H9 (cell line): ENCODE data around the gene STAT1. TPM values are rescaled to one million over a fixed set of nuclear protein-coding genes. Genes with fewer than 3 reads are reported as not detected.

ENCODE experiments used
- DNase-seq: peaks from one replicate; pipeline ENCODE4 v3.0.0-alpha.2; 2017
- H2AFZ ChIP-seq: one replicate; pipeline ENCODE4 v1.6.1; 2013; ENCODE audit warnings: mild to moderate bottlenecking, low read length, control low read depth, moderate library complexity
- H2AK5ac ChIP-seq: 2 replicates; pipeline ENCODE4 v1.6.1; 2013; ENCODE audit warnings: low read length, control low read depth, mixed read lengths; ENCODE audit not compliant: insufficient read length
- H2BK120ac ChIP-seq: one replicate; pipeline ENCODE4 v1.6.1; 2013; ENCODE audit warnings: low read depth, mild to moderate bottlenecking, low read length, control low read depth, inconsistent platforms; ENCODE audit not compliant: poor library complexity, severe bottlenecking
- H2BK12ac ChIP-seq: 2 replicates; pipeline ENCODE4 v1.6.1; 2013; ENCODE audit warnings: low read length, control low read depth, mixed read lengths, low read depth; ENCODE audit not compliant: insufficient read length
- H2BK15ac ChIP-seq: 2 replicates; pipeline ENCODE4 v1.6.1; 2013; ENCODE audit warnings: low read depth, low read length, control low read depth
- H2BK20ac ChIP-seq: one replicate; pipeline ENCODE4 v1.6.1; 2013; ENCODE audit warnings: low read depth, mild to moderate bottlenecking, low read length, control low read depth, inconsistent platforms; ENCODE audit not compliant: poor library complexity, severe bottlenecking
- H2BK5ac ChIP-seq: 2 replicates; pipeline ENCODE4 v1.6.1; 2013; ENCODE audit warnings: low read length, control low read depth, mixed read lengths; ENCODE audit not compliant: insufficient read length
- H3K14ac ChIP-seq: 2 replicates; pipeline ENCODE4 v1.6.1; 2013; ENCODE audit warnings: low read length, control low read depth; ENCODE audit not compliant: insufficient read depth
- H3K18ac ChIP-seq: 2 replicates; pipeline ENCODE4 v1.6.1; 2013; ENCODE audit warnings: low read depth, mild to moderate bottlenecking, mixed read lengths, low read length, control low read depth; ENCODE audit not compliant: insufficient read length
- H3K23ac ChIP-seq: 2 replicates; pipeline ENCODE4 v1.6.1; 2013; ENCODE audit warnings: low read length, control low read depth, mixed read lengths, low read depth; ENCODE audit not compliant: insufficient read length
- H3K23me2 ChIP-seq: 2 replicates; pipeline ENCODE4 v1.6.1; 2013; ENCODE audit warnings: low read depth, mild to moderate bottlenecking, mixed read lengths, low read length, control low read depth; ENCODE audit not compliant: insufficient read length, poor library complexity, severe bottlenecking
- H3K27ac ChIP-seq: 2 replicates; pipeline ENCODE4 v1.5.1; 2013; ENCODE audit warnings: low read length, control low read depth, mixed read lengths, low read depth; ENCODE audit not compliant: insufficient read length
- H3K27me3 ChIP-seq: 2 replicates; pipeline ENCODE4 v1.6.1; 2013; ENCODE audit warnings: low read length, control low read depth, inconsistent platforms; ENCODE audit not compliant: insufficient read depth
- H3K4ac ChIP-seq: 2 replicates; pipeline ENCODE4 v1.6.1; 2013; ENCODE audit warnings: low read depth, mild to moderate bottlenecking, control low read depth, inconsistent platforms, low read length, moderate library complexity
- H3K4me1 ChIP-seq: 2 replicates; pipeline ENCODE4 v1.6.1; 2013; ENCODE audit warnings: low read length, control low read depth, inconsistent platforms; ENCODE audit not compliant: insufficient read depth
- H3K4me2 ChIP-seq: 2 replicates; pipeline ENCODE4 v1.6.1; 2013; ENCODE audit warnings: low read length, control low read depth, mixed read lengths; ENCODE audit not compliant: insufficient read length, insufficient read depth
- H3K56ac ChIP-seq: 2 replicates; pipeline ENCODE4 v1.6.1; 2013; ENCODE audit warnings: low read depth, mild to moderate bottlenecking, mixed read lengths, low read length, control low read depth; ENCODE audit not compliant: insufficient read length
- H3K79me1 ChIP-seq: 2 replicates; pipeline ENCODE4 v1.6.1; 2013; ENCODE audit warnings: low read depth, mild to moderate bottlenecking, moderate library complexity, low read length, control low read depth, inconsistent platforms; ENCODE audit not compliant: insufficient read depth, poor library complexity, severe bottlenecking
- H3K79me2 ChIP-seq: 2 replicates; pipeline ENCODE4 v1.6.1; 2013; ENCODE audit warnings: low read length, control low read depth, inconsistent platforms; ENCODE audit not compliant: insufficient read depth
- H3K9ac ChIP-seq: 2 replicates; pipeline ENCODE4 v1.6.1; 2013; ENCODE audit warnings: low read length, control low read depth, mixed read lengths; ENCODE audit not compliant: insufficient read length; ENCODE audit errors: extremely low read depth
- H3K9me3 ChIP-seq: one replicate; pipeline ENCODE4 v1.6.1; 2013; ENCODE audit warnings: low read depth, low read length, inconsistent platforms; ENCODE audit not compliant: control insufficient read depth
- H3T11ph ChIP-seq: one replicate; pipeline ENCODE4 v1.6.1; 2013; ENCODE audit warnings: mild to moderate bottlenecking, low read length, control low read depth, inconsistent platforms
- H4K20me1 ChIP-seq: one replicate; pipeline ENCODE4 v1.6.1; 2013; ENCODE audit not compliant: control insufficient read depth, insufficient read length, insufficient read depth
- H4K5ac ChIP-seq: 2 replicates; pipeline ENCODE4 v1.6.1; 2013; ENCODE audit warnings: low read depth, mild to moderate bottlenecking, mixed read lengths, low read length, control low read depth; ENCODE audit not compliant: insufficient read length
- H4K8ac ChIP-seq: replicated peaks from 2 replicates; pipeline ENCODE4 v1.6.1; 2013; ENCODE audit warnings: low read length, control low read depth, mixed read lengths, low read depth; ENCODE audit not compliant: insufficient read length
- H4K91ac ChIP-seq: 2 replicates; pipeline ENCODE4 v1.6.1; 2013; ENCODE audit warnings: low read depth, mild to moderate bottlenecking, moderate library complexity, mixed read lengths, low read length, control low read depth; ENCODE audit not compliant: insufficient read length
- H3K27ac Mint-ChIP-seq, 3 experiments: 2 replicates in 2 of 3; 3 replicates in 1 of 3; pipeline ENCODE4 v1.8.0; 2020 to 2021; ENCODE audit warnings: mixed read lengths in 3 of 3, mild to moderate bottlenecking in 1 of 3, moderate library complexity in 1 of 3
- H3K27me3 Mint-ChIP-seq: 2 replicates; pipeline ENCODE4 v1.8.0; 2021; ENCODE audit warnings: low read depth, mild to moderate bottlenecking, moderate library complexity, mixed read lengths
- H3K36me3 Mint-ChIP-seq, 3 experiments: 2 replicates in 2 of 3; 3 replicates in 1 of 3; pipeline ENCODE4 v1.8.0; 2020 to 2021; ENCODE audit warnings: low read depth in 3 of 3, mixed read lengths in 3 of 3; ENCODE audit not compliant: insufficient read depth in 1 of 3
- H3K4me1 Mint-ChIP-seq, 2 experiments: 2 replicates each; pipeline ENCODE4 v1.8.0; 2020; ENCODE audit warnings: mixed read lengths in 2 of 2
- H3K4me3 Mint-ChIP-seq, 2 experiments: 2 replicates in 1 of 2; 3 replicates in 1 of 2; pipeline ENCODE4 v1.8.0; 2020 to 2021; ENCODE audit warnings: mild to moderate bottlenecking in 2 of 2, mixed read lengths in 2 of 2, moderate library complexity in 1 of 2
- H3K9me3 Mint-ChIP-seq, 2 experiments: 2 replicates in 1 of 2; 3 replicates in 1 of 2; pipeline ENCODE4 v1.8.0; 2020; ENCODE audit warnings: mild to moderate bottlenecking in 2 of 2, mixed read lengths in 2 of 2, moderate library complexity in 1 of 2
- WGBS: extraction: QIAGEN DNeasy Blood & Tissue Kit; methylation state at CpG from one replicate; pipeline ENCODE4 v1.1.7; 2013; ENCODE audit warnings: missing lambda C conversion rate, low lambda C conversion rate, mixed read lengths; ENCODE audit not compliant: insufficient read length; ENCODE audit errors: extremely low coverage; 5-methylcytosine and 5-hydroxymethylcytosine counted together
- total RNA-seq: library from RNA; stranded (reverse); gene quantifications from 2 replicates; pipeline ENCODE4 v1.2.1, GENCODE V29; 2021
- TF ChIP-seq, protein P1 (sequence below): fragments of 200-600 bp; sonication (generic); conservative IDR thresholded peaks from 3 replicates; pipeline ENCODE4 v1.8.0; 2021; ENCODE audit warnings: antibody characterized with exemption, mild to moderate bottlenecking

STAT1 gene
- total RNA-seq, 1 experiment from 2014 or later, result 48.1 TPM

DNA sequence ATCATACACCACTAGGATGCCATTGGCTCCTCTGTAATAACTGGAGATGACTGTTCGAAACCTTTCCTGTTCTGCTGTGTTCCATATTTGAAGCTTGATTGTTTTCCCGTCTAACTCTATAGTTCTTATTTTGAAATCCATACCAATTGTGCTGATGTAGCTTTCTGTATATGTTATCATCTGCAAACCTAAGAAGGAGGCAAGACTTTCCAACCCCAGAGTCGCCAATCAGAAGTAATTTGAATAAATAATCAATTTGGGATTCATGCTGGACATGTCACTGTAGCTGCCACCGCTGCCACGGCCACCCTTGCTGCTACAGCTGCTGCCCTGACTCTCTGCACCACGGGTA lies 20.7 kb downstream of the STAT1 start:
- Histone ChIP-seq H2AK5ac (no peak overlapping the region), H3K56ac (no peak overlapping the region), H2AFZ (no peak overlapping the region), H3K27me3 (no peaks in the 10 kb centered on the region), H4K20me1 (no peaks in the 10 kb centered on the region), H3K9ac (no peak overlapping the region), H3T11ph (no peak overlapping the region), H3K27ac (no peak overlapping the region), H3K23me2 (no peaks in the 10 kb centered on the region), H2BK120ac (no peak overlapping the region), H2BK12ac (no peak overlapping the region), H2BK15ac (no peak overlapping the region), H4K5ac (no peak overlapping the region), H4K91ac (no peak overlapping the region), H3K9me3 (no peaks in the 10 kb centered on the region), H3K14ac (no peak overlapping the region), H3K79me1 (no peaks in the 10 kb centered on the region), H3K18ac (no peak overlapping the region), H2BK5ac (no peak overlapping the region), H3K79me2 (no peaks in the 10 kb centered on the region), H3K4ac (no peak overlapping the region), H3K4me1 (no peaks in the 10 kb centered on the region), H3K23ac (no peak overlapping the region), H2BK20ac (no peak overlapping the region), H4K8ac (no peak overlapping the region), H3K4me2 (no peak overlapping the region)
- Mint-ChIP-seq H3K4me3 (no peak overlapping the region), H3K27ac (no peak overlapping the region), H3K36me3 (peaks cover 54 to 93% (median 82%) of the 10 kb centered on the region in 3 experiments), H3K4me1 (no peaks in the 10 kb centered on the region), H3K27me3 (no peaks in the 10 kb centered on the region), H3K9me3 (no peaks in the 10 kb centered on the region)
- no CpG with 5 or more reads among the region's 6 CpGs for WGBS
- no peak for DNase-seq
- TF ChIP-seq, protein P1, sequence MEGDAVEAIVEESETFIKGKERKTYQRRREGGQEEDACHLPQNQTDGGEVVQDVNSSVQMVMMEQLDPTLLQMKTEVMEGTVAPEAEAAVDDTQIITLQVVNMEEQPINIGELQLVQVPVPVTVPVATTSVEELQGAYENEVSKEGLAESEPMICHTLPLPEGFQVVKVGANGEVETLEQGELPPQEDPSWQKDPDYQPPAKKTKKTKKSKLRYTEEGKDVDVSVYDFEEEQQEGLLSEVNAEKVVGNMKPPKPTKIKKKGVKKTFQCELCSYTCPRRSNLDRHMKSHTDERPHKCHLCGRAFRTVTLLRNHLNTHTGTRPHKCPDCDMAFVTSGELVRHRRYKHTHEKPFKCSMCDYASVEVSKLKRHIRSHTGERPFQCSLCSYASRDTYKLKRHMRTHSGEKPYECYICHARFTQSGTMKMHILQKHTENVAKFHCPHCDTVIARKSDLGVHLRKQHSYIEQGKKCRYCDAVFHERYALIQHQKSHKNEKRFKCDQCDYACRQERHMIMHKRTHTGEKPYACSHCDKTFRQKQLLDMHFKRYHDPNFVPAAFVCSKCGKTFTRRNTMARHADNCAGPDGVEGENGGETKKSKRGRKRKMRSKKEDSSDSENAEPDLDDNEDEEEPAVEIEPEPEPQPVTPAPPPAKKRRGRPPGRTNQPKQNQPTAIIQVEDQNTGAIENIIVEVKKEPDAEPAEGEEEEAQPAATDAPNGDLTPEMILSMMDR, result no peak
